HCT116 (cell line): ENCODE measurements around the gene PPP1R14C. TPM values are rescaled to one million over a fixed set of nuclear protein-coding genes. Genes with fewer than 3 reads are reported as not detected.
"Not testable (repeated sequence)": the region's sequence is repeated elsewhere in the genome, so short reads cannot be mapped to it uniquely, and the experiment has no call there.

Experiments used
- ATAC-seq: fragments of 200-7000 bp; cut with Tn5 transposase; 2 replicates; pipeline ENCODE4 v1.9.1; 2020; ENCODE audit warnings: mild to moderate bottlenecking, moderate library complexity
- BruUV-seq: library from RNA; stranded (reverse); fragments of 400-500 nt; replicated peaks from 2 replicates; lab custom pipeline; 2021; lab: Mats Ljungman, UMichigan
- CTCF ChIA-PET: fragments of 300-600 bp; sonication (Branson Sonifier 250); formaldehyde crosslinking; loops from one replicate; lab custom pipeline; 2021; ENCODE audit warnings: antibody characterized with exemption; lab: Charles Lee
- POLR2A ChIA-PET: fragments of 300-600, 350-600 bp; sonication (Branson Sonifier 250); formaldehyde crosslinking; loops from one replicate; lab custom pipeline; 2021; ENCODE audit warnings: antibody characterized with exemption; lab: Charles Lee
- RAD21 ChIA-PET, 2 experiments: fragments of 300-600 bp; sonication (Branson Sonifier 250); formaldehyde crosslinking; loops; one replicate each; lab custom pipeline; 2023; ENCODE audit warnings: low total read pairs in 2 of 2; ENCODE audit not compliant: uncharacterized antibody in 2 of 2, unreplicated experiment in 2 of 2, low non-redundant PET in 1 of 2; lab: Charles Lee
- DNase-seq: peaks from one replicate; pipeline ENCODE4 v3.0.0-alpha.2; 2010; ENCODE audit warnings: low read depth, low spot score
- H2AFZ ChIP-seq: fragments of 200-600 bp; shearing (Covaris generic), sonication (generic); 2 replicates; pipeline ENCODE4 v1.6.1; 2017; ENCODE audit warnings: low read depth, mixed run types, mixed read lengths, antibody characterized with exemption, low read length; ENCODE audit not compliant: poor library complexity, severe bottlenecking
- H3K27ac ChIP-seq: 2 replicates; pipeline ENCODE4 v1.5.1; 2012; ENCODE audit warnings: low read depth, low read length
- H3K27me3 ChIP-seq: fragments of 200-600 bp; sonication (generic); 2 replicates; pipeline ENCODE4 v1.6.1; 2016; ENCODE audit warnings: mixed run types, low read length, mixed read lengths; ENCODE audit not compliant: insufficient read depth
- H3K36me3 ChIP-seq, 2 experiments: fragments of 200-500 bp in 1 of 2; fragments of 200-600 bp in 1 of 2; sonication (Bioruptor generic) in 1 of 2; sonication (generic) in 1 of 2; 2 replicates each; pipeline versions ENCODE4 v1.5.1 to v1.6.1; 2014 to 2016; ENCODE audit warnings: low read length in 2 of 2, inconsistent platforms in 1 of 2, mixed read lengths in 1 of 2, mixed run types in 1 of 2; ENCODE audit not compliant: insufficient read depth in 2 of 2, control insufficient read depth in 1 of 2
- H3K4me1 ChIP-seq, 2 experiments: fragments of 200-600 bp in 1 of 2; sonication (generic) in 1 of 2; 2 replicates each; pipeline versions ENCODE4 v1.5.1 to v1.6.1; 2012 to 2017; ENCODE audit warnings: low read length in 2 of 2, inconsistent platforms in 1 of 2, mild to moderate bottlenecking in 1 of 2, mixed read lengths in 1 of 2, mixed run types in 1 of 2, moderate library complexity in 1 of 2; ENCODE audit not compliant: insufficient read depth in 2 of 2, control insufficient read depth in 1 of 2
- H3K4me2 ChIP-seq: fragments of 200-600 bp; sonication (generic); 2 replicates; pipeline ENCODE4 v1.6.1; 2017; ENCODE audit warnings: mixed run types, low read length, mixed read lengths
- H3K4me3 ChIP-seq, 2 experiments: fragments of 200-600 bp in 1 of 2; sonication (generic) in 1 of 2; replicated peaks in 1 of 2; 2 replicates each; pipeline ENCODE4 v1.5.1; 2011 to 2016; ENCODE audit warnings: low read length in 2 of 2, control low read depth in 1 of 2, low read depth in 1 of 2, mild to moderate bottlenecking in 1 of 2, mixed read lengths in 1 of 2, mixed run types in 1 of 2
- H3K79me2 ChIP-seq: fragments of 200-600 bp; sonication (generic); 2 replicates; pipeline ENCODE4 v1.6.1; 2017; ENCODE audit warnings: mild to moderate bottlenecking, mixed run types, low read length, moderate library complexity, mixed read lengths; ENCODE audit not compliant: insufficient read depth
- H3K9ac ChIP-seq: fragments of 200-600 bp; sonication (generic); 2 replicates; pipeline ENCODE4 v1.6.1; 2016; ENCODE audit warnings: low read length, mixed read lengths
- H3K9me2 ChIP-seq: fragments of 200-600 bp; sonication (generic), shearing (Covaris generic); 2 replicates; pipeline ENCODE4 v1.6.1; 2017; ENCODE audit warnings: mixed run types, mild to moderate bottlenecking, moderate library complexity; ENCODE audit not compliant: insufficient read depth
- H3K9me3 ChIP-seq, 2 experiments: fragments of 200-500 bp in 1 of 2; fragments of 200-600 bp in 1 of 2; sonication (Bioruptor generic) in 1 of 2; sonication (generic) in 1 of 2; 2 replicates each; pipeline ENCODE4 v1.6.1; 2014 to 2017; ENCODE audit warnings: low read length in 2 of 2, mixed read lengths in 2 of 2, inconsistent platforms in 1 of 2, low read depth in 1 of 2, mild to moderate bottlenecking in 1 of 2, mixed run types in 1 of 2, moderate library complexity in 1 of 2; ENCODE audit not compliant: control insufficient read depth in 1 of 2, insufficient read depth in 1 of 2
- H4K20me1 ChIP-seq: fragments of 200-600 bp; sonication (generic), shearing (Covaris generic); 2 replicates; pipeline ENCODE4 v1.6.1; 2017; ENCODE audit warnings: mixed run types, mild to moderate bottlenecking, moderate library complexity; ENCODE audit not compliant: insufficient read depth
- CBX3 ChIP-seq: IDR thresholded peaks from 2 replicates; pipeline ENCODE4 v1.6.1; 2012; ENCODE audit warnings: low read depth
- EGR1 ChIP-seq: IDR thresholded peaks from 2 replicates; pipeline ENCODE4 v1.6.1; 2012; ENCODE audit warnings: low read depth
- EZH2 ChIP-seq: fragments of 200-600 bp; sonication (generic); IDR thresholded peaks from 2 replicates; pipeline ENCODE4 v1.6.1; 2017; ENCODE audit warnings: antibody characterized with exemption, mixed run types
- JUND ChIP-seq: IDR thresholded peaks from 2 replicates; pipeline ENCODE4 v1.6.1; 2012
- MAX ChIP-seq: IDR thresholded peaks from 2 replicates; pipeline ENCODE4 v1.6.1; 2012
- POLR2AphosphoS5 ChIP-seq: IDR thresholded peaks from 2 replicates; pipeline ENCODE4 v1.6.1; 2011; ENCODE audit warnings: mild to moderate bottlenecking, low read depth, low read length, moderate library complexity
- SP1 ChIP-seq: IDR thresholded peaks from 2 replicates; pipeline ENCODE4 v1.6.1; 2012; ENCODE audit warnings: low read depth
- ZNF274 ChIP-seq: fragments of 200-500 bp; sonication (Bioruptor generic); IDR thresholded peaks from 2 replicates; pipeline ENCODE4 v1.6.1; 2014; ENCODE audit warnings: mild to moderate bottlenecking, low read depth, low read length, inconsistent platforms
- intact Hi-C: fragments of 100-400 bp; cut with micrococcal nuclease; formaldehyde crosslinking; loops from 2 replicates; pipeline ENCODE4 v1.10.0; 2022
- total RNA-seq: library from RNA; stranded (reverse); gene quantifications from one replicate; pipeline ENCODE4 v1.2.1, GENCODE V29; 2021; ENCODE audit not compliant: unreplicated experiment

Gene PPP1R14C
- total RNA-seq, 1 experiment from 2014 or later, result 7.8 TPM

GRCh38 chr6:150238846-150239407, 96.1 kb downstream of the PPP1R14C start:
- H3K27me3 ChIP-seq, result no peaks in the 10 kb centered on the region
- H3K9ac ChIP-seq, result no peak overlapping the region
- no peak for DNase-seq
- no peaks in the 10 kb centered on the region for H3K36me3 ChIP-seq
- no peaks in the 10 kb centered on the region for H3K9me2 ChIP-seq
- intact Hi-C loops, result no loop called here
- no peaks in the 10 kb centered on the region for H3K79me2 ChIP-seq
- no peak overlapping the region for H3K4me2 ChIP-seq
- no peak for ATAC-seq
- no peak overlapping the region for H2AFZ ChIP-seq
- POLR2A ChIA-PET, result no interaction called here
- H4K20me1 ChIP-seq, result no peaks in the 10 kb centered on the region
- TF ChIP-seq EGR1 (no peak), SP1 (no peak), CBX3 (no peak), POLR2AphosphoS5 (no peak), EZH2 (no peak), JUND (no peak), MAX (no peak), ZNF274 (no peak)
- TF ChIP-seq, all 23 proteins: peak for 0
- H3K4me3 ChIP-seq, result no peak overlapping the region
- ChIA-PET CTCF (no interaction called here), RAD21 (no interaction called here)
- no TSS peak for BruUV-seq
- H3K4me1 ChIP-seq, result no peaks in the 10 kb centered on the region
- no peak overlapping the region for H3K27ac ChIP-seq
- no peaks in the 10 kb centered on the region for H3K9me3 ChIP-seq

GRCh38 chr6:150241756-150242155, 98.9 kb downstream of the PPP1R14C start:
- H2AFZ ChIP-seq, CTCF ChIA-PET, H3K79me2 ChIP-seq, RAD21 ChIA-PET, H3K27me3 ChIP-seq, ATAC-seq, H3K27ac ChIP-seq, H3K9ac ChIP-seq, H3K9me3 ChIP-seq, H3K4me3 ChIP-seq, intact Hi-C loops, H3K9me2 ChIP-seq, H3K36me3 ChIP-seq, BruUV-seq, DNase-seq, H3K4me2 ChIP-seq, POLR2A ChIA-PET, H4K20me1 ChIP-seq, H3K4me1 ChIP-seq: not testable (repeated sequence)
